Sigmoid colon (tissue), 7 donors: Measurements from ENCODE around the gene ABHD17C. TPM values are rescaled to one million over a fixed set of nuclear protein-coding genes. Genes with fewer than 3 reads are reported as not detected.

Experiments
- DNase-seq: peaks from one replicate; pipeline ENCODE4 v3.0.0-alpha.2; 2019
- H3K27ac ChIP-seq, 4 donors: fragments of 200-600 bp; sonication (generic); one replicate each; pipeline ENCODE4 v1.5.1; 2016 to 2019; ENCODE audit warnings: mild to moderate bottlenecking in 1 of 4
- H3K27me3 ChIP-seq, 3 donors: fragments of 200-600 bp; sonication (generic); one replicate each; pipeline ENCODE4 v1.5.1; 2019; ENCODE audit warnings: mild to moderate bottlenecking in 1 of 3
- H3K36me3 ChIP-seq, 4 donors: fragments of 200-600 bp; sonication (generic); one replicate each; pipeline ENCODE4 v1.5.1; 2016 to 2019
- H3K4me1 ChIP-seq, 4 donors: fragments of 200-600 bp; sonication (generic); one replicate each; pipeline ENCODE4 v1.5.1; 2017 to 2019
- H3K4me3 ChIP-seq, 4 donors: fragments of 200-600 bp; sonication (generic); one replicate each; pipeline ENCODE4 v1.5.1; 2017 to 2019; ENCODE audit warnings: mild to moderate bottlenecking in 2 of 4, moderate library complexity in 1 of 4
- H3K9me3 ChIP-seq, 4 donors: fragments of 200-600 bp in 3 of 4; sonication (generic) in 3 of 4; one replicate each; pipeline versions ENCODE4 v1.5.1 to v1.6.1; 2013 to 2019
- EP300 ChIP-seq, 4 donors: sonication (generic); formaldehyde crosslinking; IDR thresholded peaks; one replicate each; pipeline ENCODE4 v1.6.1; 2017; ENCODE audit warnings: antibody characterized with exemption in 4 of 4
- POLR2A ChIP-seq, 2 donors: fragments of 450-650 bp; IDR thresholded peaks; one replicate each; pipeline ENCODE4 v1.6.1; 2016; ENCODE audit warnings: antibody characterized with exemption in 2 of 2, mild to moderate bottlenecking in 2 of 2, moderate library complexity in 2 of 2
- POLR2AphosphoS5 ChIP-seq, 4 donors: sonication (generic); formaldehyde crosslinking; IDR thresholded peaks; one replicate each; pipeline ENCODE4 v1.6.1; 2017; ENCODE audit warnings: antibody characterized with exemption in 4 of 4
- WGBS, 2 donors: extraction: QIAGEN DNeasy Blood & Tissue Kit; methylation state at CpG; one replicate each; pipeline ENCODE4 v1.1.7; 2013; 5-methylcytosine and 5-hydroxymethylcytosine counted together
- intact Hi-C: fragments of 100-400 bp; cut with DNase I; formaldehyde crosslinking; loops from one replicate; pipeline ENCODE4 v1.15.1; 2023
- polyA plus RNA-seq, 3 donors: library from polyadenylated mRNA; stranded (reverse); fragments of 200-250 nt; gene quantifications; one replicate each; pipeline ENCODE4 v1.2.3, GENCODE V29; 2013
- total RNA-seq, 4 donors: library from RNA; depleted of rRNA; stranded (reverse); fragments of >200 nt; gene quantifications; one replicate each; pipeline ENCODE4 v1.1.0, GENCODE V29; 2016
- TF ChIP-seq, protein P1 (sequence below), 4 experiments: fragments of 450-650 bp in 3 of 4; fragments of 200-600 bp in 1 of 4; IDR thresholded peaks; one replicate each; pipeline ENCODE4 v1.5.1; 2016 to 2019; ENCODE audit warnings: antibody characterized with exemption in 4 of 4, mild to moderate bottlenecking in 3 of 4, moderate library complexity in 2 of 4
- donor health status: healthy with polysubstance abuse.
- donor health status: Bipolar disorder and iron deficiency.
- donor health status: healthy.

The ABHD17C gene
- total and polyA plus RNA-seq, 7 donors, result 2.0 to 174 (median 4.2) TPM

DNA sequence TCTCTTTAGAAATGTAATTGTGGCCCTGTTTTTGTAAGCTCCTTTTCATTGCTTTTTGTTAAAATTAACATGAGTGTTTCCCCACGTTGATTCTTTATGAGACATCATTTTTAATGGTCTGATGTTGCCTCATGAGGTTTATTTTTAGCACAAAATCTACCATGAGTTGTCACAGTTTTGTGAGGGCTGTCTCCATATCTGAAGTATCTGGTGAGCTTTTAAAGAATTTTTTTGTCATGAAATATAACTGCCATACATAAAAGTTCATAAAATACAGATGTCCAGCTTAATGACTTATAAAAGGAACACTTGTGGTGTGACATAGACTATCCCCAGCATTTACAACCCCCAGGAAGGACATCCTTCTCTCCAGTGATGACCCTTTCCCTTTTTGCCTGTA is 49.7 kb downstream of the ABHD17C start:
- Histone ChIP-seq H3K4me1 (peaks cover 0 to 13% (median 3%) of the 10 kb centered on the region in 4 donors), H3K4me3 (no peak overlapping the region), H3K36me3 (peaks cover 0 to 4% (median 2%) of the 10 kb centered on the region in 4 donors), H3K27me3 (no peaks in the 10 kb centered on the region), H3K9me3 (no peaks in the 10 kb centered on the region), H3K27ac (peak overlapping the region in 2 of 4 donors; percentile 33 to 38)
- 27 to 29% methylated on average over 1 of the region's 1 CpG for WGBS, 2 donors
- TF ChIP-seq, protein P1, sequence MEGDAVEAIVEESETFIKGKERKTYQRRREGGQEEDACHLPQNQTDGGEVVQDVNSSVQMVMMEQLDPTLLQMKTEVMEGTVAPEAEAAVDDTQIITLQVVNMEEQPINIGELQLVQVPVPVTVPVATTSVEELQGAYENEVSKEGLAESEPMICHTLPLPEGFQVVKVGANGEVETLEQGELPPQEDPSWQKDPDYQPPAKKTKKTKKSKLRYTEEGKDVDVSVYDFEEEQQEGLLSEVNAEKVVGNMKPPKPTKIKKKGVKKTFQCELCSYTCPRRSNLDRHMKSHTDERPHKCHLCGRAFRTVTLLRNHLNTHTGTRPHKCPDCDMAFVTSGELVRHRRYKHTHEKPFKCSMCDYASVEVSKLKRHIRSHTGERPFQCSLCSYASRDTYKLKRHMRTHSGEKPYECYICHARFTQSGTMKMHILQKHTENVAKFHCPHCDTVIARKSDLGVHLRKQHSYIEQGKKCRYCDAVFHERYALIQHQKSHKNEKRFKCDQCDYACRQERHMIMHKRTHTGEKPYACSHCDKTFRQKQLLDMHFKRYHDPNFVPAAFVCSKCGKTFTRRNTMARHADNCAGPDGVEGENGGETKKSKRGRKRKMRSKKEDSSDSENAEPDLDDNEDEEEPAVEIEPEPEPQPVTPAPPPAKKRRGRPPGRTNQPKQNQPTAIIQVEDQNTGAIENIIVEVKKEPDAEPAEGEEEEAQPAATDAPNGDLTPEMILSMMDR (IDR thresholded peaks at IDR 0.05), result no peak
- TF ChIP-seq POLR2A (IDR thresholded peaks at IDR 0.05) (no peak), EP300 (IDR thresholded peaks at IDR 0.05) (no peak), POLR2AphosphoS5 (IDR thresholded peaks at IDR 0.05) (no peak)
- intact Hi-C loops, result loop anchor here (5.0 kb wide), 1 partner anchor 48 kb away; the partner anchor contains the start of gene ABHD17C
- DNase-seq, result no peak

DNA sequence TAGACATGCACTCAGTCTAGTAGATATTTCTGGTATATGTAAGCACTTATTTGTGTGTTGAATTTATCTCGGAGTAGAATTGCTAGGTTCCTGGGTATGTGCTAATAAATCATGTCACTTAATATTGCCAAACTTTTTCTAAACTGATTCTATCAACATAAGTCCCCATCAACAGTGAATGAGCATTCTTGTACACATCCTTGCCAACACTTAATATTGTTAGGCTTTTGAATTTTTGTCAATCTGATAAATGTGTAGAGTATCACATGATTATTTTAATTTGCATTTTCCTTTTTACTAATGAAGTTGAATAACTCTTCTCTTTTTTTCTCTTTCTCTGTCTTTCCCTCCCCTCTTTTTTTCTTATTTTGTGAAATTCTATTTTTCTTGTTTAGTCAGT is 50.8 kb downstream of the ABHD17C start:
- no peak overlapping the region for H3K4me3 ChIP-seq
- intact Hi-C loops, result loop anchor here (5.0 kb wide), 1 partner anchor 49 kb away; the partner anchor contains the start of gene ABHD17C
- WGBS, 2 donors, result 88 to 91% methylated on average over 1 of the region's 1 CpG
- no peak for DNase-seq
- no peaks in the 10 kb centered on the region for H3K9me3 ChIP-seq
- H3K27ac ChIP-seq, result no peak overlapping the region
- H3K27me3 ChIP-seq, result no peaks in the 10 kb centered on the region
- peaks cover 0 to 13% (median 5%) of the 10 kb centered on the region in 4 donors for H3K36me3 ChIP-seq
- TF ChIP-seq, protein P1 (IDR thresholded peaks at IDR 0.05), result no peak
- TF ChIP-seq EP300 (IDR thresholded peaks at IDR 0.05) (no peak), POLR2AphosphoS5 (IDR thresholded peaks at IDR 0.05) (no peak), POLR2A (IDR thresholded peaks at IDR 0.05) (no peak)
- peaks cover 0 to 13% (median 3%) of the 10 kb centered on the region in 4 donors for H3K4me1 ChIP-seq

DNA sequence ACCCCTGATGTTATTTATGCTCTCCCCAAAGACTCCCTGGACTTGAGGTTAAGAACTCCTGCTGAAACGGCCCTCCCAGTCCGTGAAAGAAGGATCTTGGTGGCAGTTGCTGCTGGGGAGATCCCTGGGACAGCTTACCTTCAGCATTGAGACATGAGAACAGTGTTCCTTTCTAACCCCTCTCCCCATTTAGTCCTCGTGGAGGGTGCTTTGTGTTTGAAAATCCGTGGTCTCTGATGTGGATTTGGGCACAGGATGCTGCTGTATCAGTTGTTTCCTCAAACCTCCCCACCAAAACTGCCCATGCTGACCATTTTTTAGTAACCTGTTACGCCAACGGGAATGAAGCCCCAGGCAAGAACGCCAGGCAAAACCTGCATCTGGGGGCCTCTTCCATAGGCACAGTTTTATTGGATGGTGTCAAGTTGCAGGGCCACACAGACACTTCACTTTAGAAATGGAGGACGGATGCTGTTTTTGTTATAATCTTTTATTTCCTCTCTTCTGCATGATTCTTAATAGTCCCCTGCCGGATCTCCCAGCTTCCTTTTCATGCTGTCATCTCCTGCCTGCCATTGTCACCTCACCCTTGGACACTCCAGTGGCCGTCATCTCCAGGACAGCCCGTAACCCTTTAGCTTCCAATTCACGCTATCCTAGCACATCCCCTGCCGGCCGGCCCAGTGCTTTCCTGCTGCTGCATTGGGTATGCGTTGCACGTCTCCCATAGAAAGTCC is 52.4 kb downstream of the ABHD17C start:
- H3K27ac ChIP-seq, result no peak overlapping the region
- WGBS, 2 donors, result 75 to 79% methylated on average over 16 of the region's 16 CpGs

GRCh38 chr15:80749589-80749988 is 54.5 kb downstream of the ABHD17C start:
- Histone ChIP-seq H3K4me1 (peaks cover 0 to 19% (median 5%) of the 10 kb centered on the region in 4 donors), H3K27ac (no peak overlapping the region), H3K9me3 (no peaks in the 10 kb centered on the region), H3K4me3 (no peak overlapping the region), H3K27me3 (no peaks in the 10 kb centered on the region), H3K36me3 (peaks cover 0 to 20% (median 8%) of the 10 kb centered on the region in 4 donors)
- no peak for TF ChIP-seq POLR2AphosphoS5 (IDR thresholded peaks at IDR 0.05)
- TF ChIP-seq POLR2A (IDR thresholded peaks at IDR 0.05), result no peak
- TF ChIP-seq, protein P1 (IDR thresholded peaks at IDR 0.05), result no peak
- no peak for TF ChIP-seq EP300 (IDR thresholded peaks at IDR 0.05)
- 84 to 92% methylated on average over 6 of the region's 6 CpGs for WGBS, 2 donors
- no peak for DNase-seq
- intact Hi-C loops, result loop anchor here (5.0 kb wide), 1 partner anchor 52 kb away; the partner anchor contains the start of gene ABHD17C

More for the DNA sequence above, 52.4 kb downstream of the ABHD17C start:
- no peak for DNase-seq
- Histone ChIP-seq H3K9me3 (no peaks in the 10 kb centered on the region), H3K27me3 (no peaks in the 10 kb centered on the region), H3K4me3 (no peak overlapping the region), H3K36me3 (peaks cover 0 to 13% (median 5%) of the 10 kb centered on the region in 4 donors), H3K4me1 (peaks cover 0 to 13% (median 6%) of the 10 kb centered on the region in 4 donors)
- no peak for TF ChIP-seq POLR2AphosphoS5 (IDR thresholded peaks at IDR 0.05)
- intact Hi-C loops, result loop anchor here (5.0 kb wide), 1 partner anchor 50 kb away; the partner anchor contains the start of gene ABHD17C

DNA sequence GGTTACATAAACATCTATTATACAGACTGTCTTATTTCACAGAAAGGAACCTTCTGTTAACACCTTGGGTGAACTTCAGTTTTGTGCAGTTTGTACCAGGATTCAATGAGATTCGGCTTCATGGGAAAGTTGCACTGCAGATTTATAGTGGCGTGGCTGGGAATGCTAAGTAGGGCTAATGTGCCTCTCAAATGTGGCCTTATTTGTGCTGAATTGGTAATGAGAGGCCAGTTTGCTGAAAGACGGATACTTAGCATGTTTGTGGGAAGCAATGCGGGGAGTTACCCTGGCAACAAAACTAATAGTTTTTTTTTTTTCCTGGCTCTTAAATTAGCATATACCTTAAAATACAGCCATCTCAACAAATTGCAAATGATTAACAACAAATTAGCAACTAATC is 55.5 kb downstream of the ABHD17C start:
- Histone ChIP-seq H3K9me3 (no peaks in the 10 kb centered on the region), H3K4me1 (peaks cover 0 to 12% (median 0%) of the 10 kb centered on the region in 4 donors), H3K27me3 (no peaks in the 10 kb centered on the region), H3K27ac (no peak overlapping the region), H3K4me3 (no peak overlapping the region), H3K36me3 (peaks cover 0 to 29% (median 8%) of the 10 kb centered on the region in 4 donors)
- TF ChIP-seq POLR2A (IDR thresholded peaks at IDR 0.05) (no peak), EP300 (IDR thresholded peaks at IDR 0.05) (no peak), POLR2AphosphoS5 (IDR thresholded peaks at IDR 0.05) (no peak)
- TF ChIP-seq, protein P1 (IDR thresholded peaks at IDR 0.05), result no peak
- 91 to 92% methylated on average over 4 of the region's 4 CpGs for WGBS, 2 donors
- intact Hi-C loops, result no loop called here
- no peak for DNase-seq
